Muscle of back (tissue), 11 donors: ENCODE results near the gene SF3B5. TPM values are rescaled to one million over a fixed set of nuclear protein-coding genes. Genes with fewer than 3 reads are reported as not detected.
"Not testable (repeated sequence)": the region's sequence is repeated elsewhere in the genome, so short reads cannot be mapped to it uniquely, and the experiment has no call there.

Source experiments
- DNase-seq, 3 donors: peaks; one replicate each; pipeline versions ENCODE4 v3.0.0 to v3.0.0-alpha.2; 2013
- polyA plus RNA-seq, 10 donors: library from polyadenylated mRNA; unstranded; fragments of 120-200 nt; gene quantifications; one replicate each; pipeline ENCODE4 v1.2.1, GENCODE V29; 2013; ENCODE audit not compliant: insufficient read length in 10 of 10

SF3B5 gene
- polyA plus RNA-seq, 10 donors, result 82.9 to 125 (median 94.6) TPM

GRCh38 chr6:144065213-144065660 lies 30.1 kb downstream of the SF3B5 start:
- peak in 2 of 3 donors; percentile 10 to 49 for DNase-seq

- DNase-seq, result peak in 2 of 3 donors; percentile 16 to 60
These were observed 30.8 kb downstream of the SF3B5 start for GRCh38 chr6:144064402-144065212.

- peak; percentile 42 to 88 (median 75) for DNase-seq
These were observed 31.5 kb downstream of the SF3B5 start for GRCh38 chr6:144063744-144064401.

GRCh38 chr6:144063246-144063743 lies 32.1 kb downstream of the SF3B5 start:
- peak in 1 of 3 donors; percentile 17 for DNase-seq

GRCh38 chr6:144062786-144063185 lies 32.6 kb downstream of the SF3B5 start:
- peak in 2 of 3 donors; percentile 2 to 22 for DNase-seq

GRCh38 chr6:144059139-144059538 lies 36.2 kb downstream of the SF3B5 start:
- DNase-seq, result no peak

GRCh38 chr6:144055121-144055931 lies 40.0 kb downstream of the SF3B5 start:
- no peak for DNase-seq

GRCh38 chr6:144053601-144054000 lies 41.8 kb downstream of the SF3B5 start:
- DNase-seq, result no peak

- DNase-seq, result no peak
These were observed 42.9 kb downstream of the SF3B5 start for GRCh38 chr6:144052488-144052887.

- DNase-seq, result no peak
These were observed 46.0 kb downstream of the SF3B5 start for GRCh38 chr6:144049386-144049785.

- DNase-seq, result no peak
These were observed 47.7 kb downstream of the SF3B5 start for GRCh38 chr6:144047688-144048087.

GRCh38 chr6:144046672-144047071 lies 48.7 kb downstream of the SF3B5 start:
- DNase-seq, result not testable (repeated sequence)

GRCh38 chr6:144044989-144045388 lies 50.4 kb downstream of the SF3B5 start:
- DNase-seq, result not testable (repeated sequence)

Other genes with a start within 250 kb of the SF3B5 start
- under 1 TPM in 1 of 10 donors, not detected in 9; 0.81 TPM for gene ZC2HC1B, start 231.1 kb downstream of the SF3B5 start, polyA plus RNA-seq
- gene PLAGL1, start 87.3 kb downstream of the SF3B5 start, polyA plus RNA-seq, result 100 to 1,000 TPM; 174 to 444 (median 257) TPM
- 1 to 10 TPM in 9 of 10 donors, under 1 TPM in 1; 0.88 to 4.1 (median 2.4) TPM for gene STX11, start 54.9 kb upstream of the SF3B5 start, polyA plus RNA-seq
- 10 to 100 TPM; 46.0 to 67.0 (median 58.9) TPM for gene UTRN, start 189.8 kb upstream of the SF3B5 start, polyA plus RNA-seq